CD14-positive monocyte (primary cell): ENCODE results near the gene PPP2R3B. TPM values are rescaled to one million over a fixed set of nuclear protein-coding genes. Genes with fewer than 3 reads are reported as not detected.

ENCODE experiments used
- DNase-seq, 3 donors: peaks; one replicate each; pipeline ENCODE4 v3.0.0-alpha.2; 2011 to 2022
- H2AFZ ChIP-seq: 2 replicates; pipeline ENCODE4 v1.6.0; 2012; ENCODE audit warnings: mild to moderate bottlenecking, low read depth, low read length, inconsistent platforms; ENCODE audit not compliant: insufficient read depth, poor library complexity, severe bottlenecking
- H3K27ac ChIP-seq, 2 donors: 1 replicate in 1 of 2; 2 replicates in 1 of 2; pipeline ENCODE4 v1.5.1; 2012 to 2013; ENCODE audit warnings: low read length in 2 of 2, control low read depth in 1 of 2, inconsistent platforms in 1 of 2, low read depth in 1 of 2, mild to moderate bottlenecking in 1 of 2
- H3K27me3 ChIP-seq, 2 donors: one replicate each; pipeline versions ENCODE4 v1.6.0 to v1.6.1; 2011 to 2013; ENCODE audit warnings: low read length in 2 of 2; ENCODE audit not compliant: control insufficient read depth in 2 of 2, insufficient read depth in 2 of 2
- H3K36me3 ChIP-seq, 2 donors: replicated peaks in 1 of 2; 1 replicate in 1 of 2; 2 replicates in 1 of 2; pipeline versions ENCODE4 v1.5.1 to v1.6.1; 2012 to 2013; ENCODE audit warnings: low read length in 2 of 2, control low read depth in 1 of 2, inconsistent platforms in 1 of 2, mild to moderate bottlenecking in 1 of 2; ENCODE audit not compliant: insufficient read depth in 2 of 2, control insufficient read depth in 1 of 2
- H3K4me1 ChIP-seq, 2 donors: 1 replicate in 1 of 2; 2 replicates in 1 of 2; pipeline versions ENCODE4 v1.5.1 to v1.6.1; 2012 to 2013; ENCODE audit warnings: low read length in 2 of 2, control low read depth in 1 of 2, inconsistent platforms in 1 of 2, mild to moderate bottlenecking in 1 of 2, moderate library complexity in 1 of 2; ENCODE audit not compliant: insufficient read depth in 2 of 2, control insufficient read depth in 1 of 2
- H3K4me2 ChIP-seq: replicated peaks from 2 replicates; pipeline ENCODE3; 2012; ENCODE audit warnings: low read length, moderate library complexity, mild to moderate bottlenecking; ENCODE audit not compliant: poor library complexity, severe bottlenecking; ENCODE audit errors: extremely low read depth
- H3K4me3 ChIP-seq, 3 experiments: fragments of 200-600 bp in 1 of 3; sonication (generic) in 1 of 3; replicated peaks in 1 of 3; 1 replicate in 2 of 3; 2 replicates in 1 of 3; pipeline ENCODE4 v1.5.1; 2011 to 2013; ENCODE audit warnings: low read length in 3 of 3, mild to moderate bottlenecking in 3 of 3, control low read depth in 2 of 3, low read depth in 2 of 3, inconsistent platforms in 1 of 3, moderate library complexity in 1 of 3
- H3K79me2 ChIP-seq: 2 replicates; pipeline ENCODE4 v1.6.0; 2012; ENCODE audit warnings: mild to moderate bottlenecking, control low read depth, inconsistent platforms, low read length, moderate library complexity; ENCODE audit not compliant: insufficient read depth
- H3K9ac ChIP-seq: 2 replicates; pipeline ENCODE4 v1.6.0; 2017; ENCODE audit warnings: low read length, mild to moderate bottlenecking; ENCODE audit not compliant: insufficient read depth, poor library complexity, severe bottlenecking
- H3K9me3 ChIP-seq, 2 donors: replicated peaks in 1 of 2; 1 replicate in 1 of 2; 2 replicates in 1 of 2; pipeline versions ENCODE4 v1.5.1 to v1.6.1; 2012 to 2013; ENCODE audit warnings: low read length in 2 of 2, control low read depth in 1 of 2; ENCODE audit not compliant: control insufficient read depth in 1 of 2, insufficient read depth in 1 of 2
- H4K20me1 ChIP-seq: 2 replicates; pipeline ENCODE4 v1.6.0; 2012; ENCODE audit warnings: mild to moderate bottlenecking, low read length, control low read depth, moderate library complexity; ENCODE audit not compliant: insufficient read depth
- H3K27ac Mint-ChIP-seq, 7 donors: one replicate each; pipeline ENCODE4 v1.8.0; 2020; ENCODE audit warnings: mild to moderate bottlenecking in 7 of 7, mixed read lengths in 7 of 7, moderate library complexity in 6 of 7, inconsistent platforms in 2 of 7
- H3K27me3 Mint-ChIP-seq, 3 donors: one replicate each; pipeline ENCODE4 v1.8.0; 2021 to 2022; ENCODE audit warnings: low read depth in 3 of 3, mild to moderate bottlenecking in 3 of 3, mixed read lengths in 3 of 3, moderate library complexity in 3 of 3, inconsistent platforms in 1 of 3
- H3K36me3 Mint-ChIP-seq, 2 donors: one replicate each; pipeline ENCODE4 v1.8.0; 2020; ENCODE audit warnings: mixed read lengths in 2 of 2, inconsistent platforms in 1 of 2, mild to moderate bottlenecking in 1 of 2
- H3K4me1 Mint-ChIP-seq: one replicate; pipeline ENCODE4 v1.8.0; 2020; ENCODE audit warnings: mild to moderate bottlenecking, mixed read lengths
- H3K4me3 Mint-ChIP-seq, 2 donors: one replicate each; pipeline ENCODE4 v1.8.0; 2020; ENCODE audit warnings: mild to moderate bottlenecking in 2 of 2, mixed read lengths in 2 of 2, moderate library complexity in 1 of 2
- H3K9me3 Mint-ChIP-seq, 7 donors: one replicate each; pipeline ENCODE4 v1.8.0; 2020 to 2022; ENCODE audit warnings: mixed read lengths in 7 of 7, mild to moderate bottlenecking in 6 of 7, moderate library complexity in 6 of 7, inconsistent platforms in 2 of 7
- CTCF ChIP-seq: fragments of 200-600 bp; IDR thresholded peaks from one replicate; pipeline ENCODE4 v1.8.0; 2022; ENCODE audit warnings: antibody characterized with exemption, mild to moderate bottlenecking
- WGBS: methylation state at CpG from one replicate; pipeline ENCODE4 v1.1.5; 2013; ENCODE audit warnings: missing lambda C conversion rate; ENCODE audit not compliant: insufficient coverage; 5-methylcytosine and 5-hydroxymethylcytosine counted together
- intact Hi-C, 2 donors: fragments of 100-400 bp; cut with micrococcal nuclease; formaldehyde crosslinking; loops; one replicate each; pipeline versions ENCODE4 v1.15.0 to v1.15.1; 2023
- polyA plus RNA-seq, 3 donors: library from polyadenylated mRNA; depleted of rRNA in 1 of 3; unstranded in 2 of 3; stranded (reverse) in 1 of 3; fragments of 300-500 nt in 2 of 3; fragments of >200 nt in 1 of 3; fragmentation: Illumina TruSeq in 2 of 3; gene quantifications; 1 replicate in 2 of 3; 2 replicates in 1 of 3; pipeline ENCODE4 v1.2.3, GENCODE V29; 2012 to 2021

The PPP2R3B gene
- polyA plus RNA-seq, 3 donors, result 2.1 to 9.0 (median 2.3) TPM

GRCh38 chrX:323721-324628 lies 62.7 kb downstream of the PPP2R3B start:
- Mint-ChIP-seq H3K4me1 (peaks cover 33% of the 10 kb centered on the region), H3K27me3 (peaks cover 12 to 53% (median 40%) of the 10 kb centered on the region in 3 donors), H3K4me3 (no peak overlapping the region), H3K27ac (no peak overlapping the region), H3K36me3 (no peaks in the 10 kb centered on the region), H3K9me3 (peaks cover 0 to 4% (median 0%) of the 10 kb centered on the region in 7 donors)
- DNase-seq, result peak in 1 of 3 donors; percentile 21
- H3K36me3 ChIP-seq, result no peaks in the 10 kb centered on the region
- no peak overlapping the region for H3K4me3 ChIP-seq
- no peak overlapping the region for H3K4me2 ChIP-seq
- 64% methylated on average over 21 of the region's 38 CpGs for WGBS
- no peaks in the 10 kb centered on the region for H4K20me1 ChIP-seq
- no peaks in the 10 kb centered on the region for H3K79me2 ChIP-seq
- peaks cover 19 to 24% of the 10 kb centered on the region in 2 donors for H3K4me1 ChIP-seq
- intact Hi-C loops, result loop anchor here in 1 of 2 donors (5.0 kb wide), 1 partner anchor 63 kb away; the partner anchor contains the start of gene PPP2R3B
- H3K9ac ChIP-seq, result no peak overlapping the region
- H3K9me3 ChIP-seq, result no peaks in the 10 kb centered on the region
- peak; percentile 31 for TF ChIP-seq CTCF
- peaks cover 0 to 27% of the 10 kb centered on the region in 2 donors for H3K27me3 ChIP-seq
- H3K27ac ChIP-seq, result no peak overlapping the region
- no peak overlapping the region for H2AFZ ChIP-seq

DNA sequence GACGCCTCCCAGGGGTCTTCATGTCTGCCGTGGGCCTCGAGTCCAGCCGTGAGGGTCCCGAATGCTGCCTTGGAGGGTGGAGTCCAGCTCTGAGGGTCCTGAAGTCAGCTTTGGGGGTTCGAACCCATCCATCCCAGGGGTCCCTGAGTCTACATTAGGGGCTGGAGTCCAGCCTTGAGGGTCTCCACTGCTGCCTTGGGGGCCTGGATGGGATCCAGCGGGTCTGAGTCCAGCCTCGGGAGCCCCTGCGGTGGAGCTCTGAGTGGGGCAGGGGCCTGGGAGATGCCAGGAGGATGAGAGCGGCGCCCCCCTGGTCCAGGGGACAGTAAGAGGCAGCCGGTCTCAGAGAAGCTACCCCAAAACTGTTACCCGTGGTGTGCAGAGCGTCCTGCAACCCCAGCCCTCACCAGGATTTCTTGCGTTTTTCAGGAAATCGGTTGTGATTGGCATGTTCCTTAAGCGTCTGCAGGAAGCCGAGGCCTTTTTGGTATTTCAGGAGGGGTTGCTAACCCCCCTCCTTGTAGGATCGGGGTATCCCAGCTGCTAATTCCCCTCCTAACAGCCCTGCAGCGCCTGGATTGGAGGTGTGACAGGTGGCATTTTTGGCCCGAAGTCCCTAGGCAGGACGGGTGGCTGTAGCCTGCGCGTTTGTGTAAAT lies 66.5 kb downstream of the PPP2R3B start:
- Histone ChIP-seq H3K4me3 (peak overlapping the region in 2 of 3 experiments; percentile 85 to 98), H4K20me1 (peaks cover 11% of the 10 kb centered on the region), H3K27ac (peak overlapping the region in 1 of 2 donors; percentile 92), H3K4me2 (peak overlapping the region; percentile 94), H3K36me3 (peaks cover 7 to 13% of the 10 kb centered on the region in 2 donors), H3K27me3 (peaks cover 0 to 27% of the 10 kb centered on the region in 2 donors), H2AFZ (peak overlapping the region; percentile 85), H3K79me2 (peaks cover 14% of the 10 kb centered on the region), H3K9ac (peak overlapping the region; percentile 91), H3K4me1 (peaks cover 19 to 27% of the 10 kb centered on the region in 2 donors), H3K9me3 (no peaks in the 10 kb centered on the region)
- H3K4me3 Mint-ChIP-seq, result peak overlapping the region; percentile 75 to 85
- TF ChIP-seq CTCF, result no peak
- peaks cover 37% of the 10 kb centered on the region for H3K4me1 Mint-ChIP-seq
- H3K9me3 Mint-ChIP-seq, result peaks cover 0 to 9% (median 3%) of the 10 kb centered on the region in 7 donors
- peaks cover 12 to 42% (median 38%) of the 10 kb centered on the region in 3 donors for H3K27me3 Mint-ChIP-seq
- WGBS, result under 1% methylated on average over 11 of the region's 24 CpGs
- H3K36me3 Mint-ChIP-seq, result peaks cover 0 to 2% of the 10 kb centered on the region in 2 donors
- DNase-seq, result peak in 1 of 3 donors; percentile 23
- H3K27ac Mint-ChIP-seq, result peak overlapping the region in 5 of 7 donors; percentile 54 to 96 (median 62)
- intact Hi-C loops, result loop anchor here in 1 of 2 donors (5.0 kb wide), 1 partner anchor 67 kb away; the partner anchor contains the start of gene PPP2R3B
